ENCODE data around the gene SLC39A11. TPM values are rescaled to one million over a fixed set of nuclear protein-coding genes. Genes with fewer than 3 reads are reported as not detected.

Gene SLC39A11
- total RNA-seq, 1 experiment from 2014 or later, result 15.2 TPM

GRCh38 chr17:72764632-72765041 lies 327.9 kb downstream of the SLC39A11 start:
- H3K23ac ChIP-seq (ENCODE audit: insufficient read length, low read depth, low read length), result no peak overlapping the region
- H3K27me3 Mint-ChIP-seq (ENCODE audit: low read depth), result peaks cover 83% of the 10 kb centered on the region
- no peak overlapping the region for H2BK5ac ChIP-seq (ENCODE audit: insufficient read length, low read length)
- H4K91ac ChIP-seq (ENCODE audit: insufficient read length, low read depth, low read length), result no peak overlapping the region
- no peak overlapping the region for H2BK120ac ChIP-seq (ENCODE audit: low read depth, low read length, poor library complexity, severe bottlenecking)
- TF ChIP-seq, protein P1, sequence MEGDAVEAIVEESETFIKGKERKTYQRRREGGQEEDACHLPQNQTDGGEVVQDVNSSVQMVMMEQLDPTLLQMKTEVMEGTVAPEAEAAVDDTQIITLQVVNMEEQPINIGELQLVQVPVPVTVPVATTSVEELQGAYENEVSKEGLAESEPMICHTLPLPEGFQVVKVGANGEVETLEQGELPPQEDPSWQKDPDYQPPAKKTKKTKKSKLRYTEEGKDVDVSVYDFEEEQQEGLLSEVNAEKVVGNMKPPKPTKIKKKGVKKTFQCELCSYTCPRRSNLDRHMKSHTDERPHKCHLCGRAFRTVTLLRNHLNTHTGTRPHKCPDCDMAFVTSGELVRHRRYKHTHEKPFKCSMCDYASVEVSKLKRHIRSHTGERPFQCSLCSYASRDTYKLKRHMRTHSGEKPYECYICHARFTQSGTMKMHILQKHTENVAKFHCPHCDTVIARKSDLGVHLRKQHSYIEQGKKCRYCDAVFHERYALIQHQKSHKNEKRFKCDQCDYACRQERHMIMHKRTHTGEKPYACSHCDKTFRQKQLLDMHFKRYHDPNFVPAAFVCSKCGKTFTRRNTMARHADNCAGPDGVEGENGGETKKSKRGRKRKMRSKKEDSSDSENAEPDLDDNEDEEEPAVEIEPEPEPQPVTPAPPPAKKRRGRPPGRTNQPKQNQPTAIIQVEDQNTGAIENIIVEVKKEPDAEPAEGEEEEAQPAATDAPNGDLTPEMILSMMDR (conservative IDR thresholded peaks at IDR 0.05), result no peak
- peaks cover 18% of the 10 kb centered on the region for H3K9me3 ChIP-seq (ENCODE audit: control insufficient read depth, low read depth, low read length)
- peaks cover 9 to 19% (median 11%) of the 10 kb centered on the region in 3 experiments; a peak in 6 of 7 replicates for H3K36me3 Mint-ChIP-seq (ENCODE audit: insufficient read depth in 1 of 3, low read depth in 3 of 3)
- H3K4me1 Mint-ChIP-seq, result peaks cover 4 to 6% of the 10 kb centered on the region in 2 experiments
- H3K27ac ChIP-seq (ENCODE audit: insufficient read length, low read depth, low read length), result no peak overlapping the region
- no peak overlapping the region for H3K4me2 ChIP-seq (ENCODE audit: insufficient read depth, insufficient read length, low read length)
- H3T11ph ChIP-seq (ENCODE audit: low read length), result no peak overlapping the region
- no peak overlapping the region for H3K18ac ChIP-seq (ENCODE audit: insufficient read length, low read depth, low read length)
- H3K79me1 ChIP-seq (ENCODE audit: insufficient read depth, low read depth, low read length, poor library complexity, severe bottlenecking), result no peaks in the 10 kb centered on the region
- no peak for DNase-seq
- no peak overlapping the region for H2BK20ac ChIP-seq (ENCODE audit: low read depth, low read length, poor library complexity, severe bottlenecking)
- no peak overlapping the region for H2BK15ac ChIP-seq (ENCODE audit: low read depth, low read length)
- H2BK12ac ChIP-seq (ENCODE audit: insufficient read length, low read depth, low read length), result no peak overlapping the region
- H3K4ac ChIP-seq (ENCODE audit: low read depth, low read length), result no peak overlapping the region
- H2AK5ac ChIP-seq (ENCODE audit: insufficient read length, low read length), result no peak overlapping the region
- no peaks in the 10 kb centered on the region for H4K20me1 ChIP-seq (ENCODE audit: control insufficient read depth, insufficient read depth, insufficient read length)
- no peaks in the 10 kb centered on the region for H3K79me2 ChIP-seq (ENCODE audit: insufficient read depth, low read length)
- H2AFZ ChIP-seq (ENCODE audit: low read length), result no peak overlapping the region
- no peak overlapping the region for H3K56ac ChIP-seq (ENCODE audit: insufficient read length, low read depth, low read length)
- no peak overlapping the region for H3K14ac ChIP-seq (ENCODE audit: insufficient read depth, low read length)
- no peak overlapping the region for H4K8ac ChIP-seq (replicated peaks; ENCODE audit: insufficient read length, low read depth, low read length)
- H3K27ac Mint-ChIP-seq, result no peak overlapping the region
- H3K9ac ChIP-seq (ENCODE audit: extremely low read depth, insufficient read length, low read length), result no peak overlapping the region
- peaks cover 23% of the 10 kb centered on the region; the same call in 1 of the 2 replicates for H3K27me3 ChIP-seq (ENCODE audit: insufficient read depth, low read length)
- no CpG with 5 or more reads among the region's 3 CpGs for WGBS (ENCODE audit: extremely low coverage, insufficient read length, low lambda C conversion rate)
- peaks cover 20 to 21% of the 10 kb centered on the region in 2 experiments for H3K9me3 Mint-ChIP-seq
- H4K5ac ChIP-seq (ENCODE audit: insufficient read length, low read depth, low read length), result no peak overlapping the region
- no peaks in the 10 kb centered on the region for H3K23me2 ChIP-seq (ENCODE audit: insufficient read length, low read depth, low read length, poor library complexity, severe bottlenecking)
- H3K4me3 Mint-ChIP-seq, result no peak overlapping the region
- no peaks in the 10 kb centered on the region for H3K4me1 ChIP-seq (ENCODE audit: insufficient read depth, low read length)
